ENCODE measurements around the gene GLRA1. TPM values are rescaled to one million over a fixed set of nuclear protein-coding genes. Genes with fewer than 3 reads are reported as not detected.

Gene GLRA1
- total RNA-seq, 2 donors from 2014 or later, result not detected

- ATAC-seq (ENCODE audit: insufficient number of reproducible peaks, low FRiP score, low read depth), result no peak
- TF ChIP-seq CTCF (IDR thresholded peaks at IDR 0.05), result no peak
- H3K36me3 ChIP-seq, result peaks cover 43% of the 10 kb centered on the region
Observed at GRCh38 chr5:151799407-151799806, 125.2 kb downstream of the GLRA1 start.

GRCh38 chr5:151798674-151799073 lies 126.0 kb downstream of the GLRA1 start:
- Histone ChIP-seq H3K36me3 (peaks cover 50% of the 10 kb centered on the region), H3K4me3 (no peak overlapping the region), H3K27ac (no peak overlapping the region), H3K4me1 (ENCODE audit: control insufficient read depth in 1 of 2, low read depth in 2 of 2) (no peaks in the 10 kb centered on the region), H3K9me3 (no peaks in the 10 kb centered on the region), H3K27me3 (replicated peaks; ENCODE audit: insufficient read depth) (no peaks in the 10 kb centered on the region)
- no peak for TF ChIP-seq CTCF (IDR thresholded peaks at IDR 0.05)
- DNase-seq (ENCODE audit: low spot score) (no peak), ATAC-seq (ENCODE audit: insufficient number of reproducible peaks, low FRiP score, low read depth) (no peak)

More at GRCh38 chr5:151799407-151799806, 125.2 kb downstream of the GLRA1 start:
- Histone ChIP-seq H3K4me3 (no peak overlapping the region), H3K27me3 (replicated peaks; ENCODE audit: insufficient read depth) (no peaks in the 10 kb centered on the region), H3K4me1 (ENCODE audit: control insufficient read depth in 1 of 2, low read depth in 2 of 2) (no peaks in the 10 kb centered on the region), H3K27ac (no peak overlapping the region), H3K9me3 (no peaks in the 10 kb centered on the region)
- DNase-seq (ENCODE audit: low spot score), result no peak

GRCh38 chr5:151795426-151795825 lies 129.2 kb downstream of the GLRA1 start:
- Histone ChIP-seq H3K27ac (no peak overlapping the region), H3K27me3 (replicated peaks; ENCODE audit: insufficient read depth) (no peaks in the 10 kb centered on the region), H3K9me3 (no peaks in the 10 kb centered on the region), H3K36me3 (peaks cover 51% of the 10 kb centered on the region), H3K4me3 (no peak overlapping the region), H3K4me1 (ENCODE audit: control insufficient read depth in 1 of 2, low read depth in 2 of 2) (no peaks in the 10 kb centered on the region)
- ATAC-seq (ENCODE audit: insufficient number of reproducible peaks, low FRiP score, low read depth) (no peak), DNase-seq (ENCODE audit: low spot score) (no peak)
- TF ChIP-seq CTCF (IDR thresholded peaks at IDR 0.05), result no peak

DNA sequence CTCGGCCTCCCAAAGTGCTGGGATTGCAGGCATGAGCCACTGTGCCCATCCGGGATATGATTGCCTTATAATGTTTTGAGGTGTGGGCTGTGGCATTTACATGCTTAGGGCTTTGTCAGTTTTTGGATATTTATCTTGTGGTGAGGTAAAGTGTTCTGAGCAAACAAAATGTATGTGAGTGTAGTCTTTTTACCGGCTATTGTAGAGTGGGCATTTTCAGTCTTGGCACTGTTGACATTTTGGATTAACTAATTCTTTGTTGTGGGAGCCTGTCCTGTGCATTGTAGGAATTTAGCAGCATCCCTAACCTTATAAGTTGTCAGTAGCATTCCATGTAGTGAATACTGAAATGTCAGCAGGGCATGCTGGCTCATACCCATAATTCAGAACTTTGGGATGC lies 131.3 kb downstream of the GLRA1 start:
- ATAC-seq (ENCODE audit: insufficient number of reproducible peaks, low FRiP score, low read depth) (no peak), DNase-seq (ENCODE audit: low spot score) (no peak)
- H3K4me3 ChIP-seq, result no peak overlapping the region
- H3K27ac ChIP-seq, result no peak overlapping the region
- no peaks in the 10 kb centered on the region for H3K9me3 ChIP-seq
- H3K4me1 ChIP-seq (ENCODE audit: control insufficient read depth in 1 of 2, low read depth in 2 of 2), result no peaks in the 10 kb centered on the region
- no peak for TF ChIP-seq CTCF (IDR thresholded peaks at IDR 0.05)
- no peaks in the 10 kb centered on the region for H3K27me3 ChIP-seq (replicated peaks; ENCODE audit: insufficient read depth)
- peaks cover 41% of the 10 kb centered on the region for H3K36me3 ChIP-seq

GRCh38 chr5:151787817-151788216 lies 136.8 kb downstream of the GLRA1 start:
- Histone ChIP-seq H3K27ac (no peak overlapping the region), H3K9me3 (no peaks in the 10 kb centered on the region), H3K36me3 (peaks cover 13% of the 10 kb centered on the region), H3K4me3 (no peak overlapping the region), H3K4me1 (ENCODE audit: control insufficient read depth in 1 of 2, low read depth in 2 of 2) (peaks cover 16 to 32% of the 10 kb centered on the region in 2 donors), H3K27me3 (replicated peaks; ENCODE audit: insufficient read depth) (no peaks in the 10 kb centered on the region)
- no peak for TF ChIP-seq CTCF (IDR thresholded peaks at IDR 0.05)
- DNase-seq (ENCODE audit: low spot score) (no peak), ATAC-seq (ENCODE audit: insufficient number of reproducible peaks, low FRiP score, low read depth) (no peak)

Measured in thoracic aorta (tissue), 2 donors.